HL-60 (cell line): Measurements from ENCODE around the gene LILRB2.
A peak's percentile ranks its signal among the peaks of the same experiment; 100 is the strongest.
"Not testable (repeated sequence)": the region's sequence is repeated elsewhere in the genome, so short reads cannot be mapped to it uniquely, and the experiment has no call there.

Experiments
- DNase-seq, 2 experiments: peaks; one replicate each; pipeline ENCODE4 v3.0.0-alpha.2; 2010 to 2020; ENCODE audit warnings: low read depth in 1 of 2, low spot score in 1 of 2
- H3K27ac ChIP-seq: fragments of 250-450 bp; sonication (Bioruptor Pico); replicated peaks from 2 replicates; pipeline ENCODE4 v1.5.1; 2020; ENCODE audit warnings: mild to moderate bottlenecking, moderate library complexity
- H3K27me3 ChIP-seq: fragments of 250-450 bp; sonication (Bioruptor Pico); 2 replicates; pipeline ENCODE4 v1.5.1; 2021; ENCODE audit warnings: mild to moderate bottlenecking, moderate library complexity; ENCODE audit not compliant: insufficient read depth, poor library complexity, severe bottlenecking
- H3K4me3 ChIP-seq: replicated peaks from 2 replicates; pipeline ENCODE4 v1.5.1; 2011; ENCODE audit warnings: mild to moderate bottlenecking, control low read depth, low read length; ENCODE audit not compliant: insufficient read depth
- GABPA ChIP-seq: IDR thresholded peaks from 2 replicates; pipeline ENCODE4 v1.6.1; 2012; ENCODE audit warnings: low read depth
- POLR2AphosphoS5 ChIP-seq: IDR thresholded peaks from 2 replicates; pipeline ENCODE4 v1.6.1; 2012; ENCODE audit warnings: low read depth
- SPI1 ChIP-seq: IDR thresholded peaks from 2 replicates; pipeline ENCODE4 v1.6.1; 2012; ENCODE audit warnings: low read depth, mild to moderate bottlenecking, borderline replicate concordance
- TF ChIP-seq, protein P1 (sequence below): IDR thresholded peaks from one replicate; pipeline ENCODE4 v1.5.1; 2011; ENCODE audit warnings: low read length, control low read depth, inconsistent platforms; ENCODE audit not compliant: insufficient read depth
- TF ChIP-seq, protein P2 (sequence below): IDR thresholded peaks from 2 replicates; pipeline ENCODE4 v1.6.1; 2012; ENCODE audit warnings: low read depth; ENCODE audit not compliant: insufficient replicate concordance

LILRB2 gene

DNA sequence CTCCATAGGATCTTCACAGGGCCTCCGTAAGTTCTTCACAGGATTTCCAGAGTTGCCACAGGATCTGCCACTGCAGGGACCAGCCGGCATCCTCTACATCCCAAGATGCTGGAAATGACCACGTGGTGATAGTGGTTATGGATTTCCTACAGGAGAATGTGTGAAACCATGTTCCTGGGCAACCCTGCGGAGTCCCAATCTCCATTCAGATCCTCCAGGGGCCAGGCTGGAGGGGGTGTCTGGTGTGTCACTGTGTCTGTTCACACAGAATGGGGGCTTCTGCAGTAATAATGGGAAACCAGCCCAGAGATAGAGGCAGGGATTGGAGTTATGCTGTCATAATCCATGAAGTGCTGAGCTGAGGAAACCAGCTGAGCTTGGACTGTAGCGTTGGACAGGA is 47.0 kb downstream of the LILRB2 start:
- no peak for DNase-seq
- Histone ChIP-seq H3K27me3 (peaks cover 2% of the 10 kb centered on the region), H3K27ac (no peak overlapping the region), H3K4me3 (no peak overlapping the region)
- TF ChIP-seq POLR2AphosphoS5 (no peak), SPI1 (no peak), GABPA (no peak)
- TF ChIP-seq, protein P1, sequence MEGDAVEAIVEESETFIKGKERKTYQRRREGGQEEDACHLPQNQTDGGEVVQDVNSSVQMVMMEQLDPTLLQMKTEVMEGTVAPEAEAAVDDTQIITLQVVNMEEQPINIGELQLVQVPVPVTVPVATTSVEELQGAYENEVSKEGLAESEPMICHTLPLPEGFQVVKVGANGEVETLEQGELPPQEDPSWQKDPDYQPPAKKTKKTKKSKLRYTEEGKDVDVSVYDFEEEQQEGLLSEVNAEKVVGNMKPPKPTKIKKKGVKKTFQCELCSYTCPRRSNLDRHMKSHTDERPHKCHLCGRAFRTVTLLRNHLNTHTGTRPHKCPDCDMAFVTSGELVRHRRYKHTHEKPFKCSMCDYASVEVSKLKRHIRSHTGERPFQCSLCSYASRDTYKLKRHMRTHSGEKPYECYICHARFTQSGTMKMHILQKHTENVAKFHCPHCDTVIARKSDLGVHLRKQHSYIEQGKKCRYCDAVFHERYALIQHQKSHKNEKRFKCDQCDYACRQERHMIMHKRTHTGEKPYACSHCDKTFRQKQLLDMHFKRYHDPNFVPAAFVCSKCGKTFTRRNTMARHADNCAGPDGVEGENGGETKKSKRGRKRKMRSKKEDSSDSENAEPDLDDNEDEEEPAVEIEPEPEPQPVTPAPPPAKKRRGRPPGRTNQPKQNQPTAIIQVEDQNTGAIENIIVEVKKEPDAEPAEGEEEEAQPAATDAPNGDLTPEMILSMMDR = no peak
- TF ChIP-seq, protein P2, sequence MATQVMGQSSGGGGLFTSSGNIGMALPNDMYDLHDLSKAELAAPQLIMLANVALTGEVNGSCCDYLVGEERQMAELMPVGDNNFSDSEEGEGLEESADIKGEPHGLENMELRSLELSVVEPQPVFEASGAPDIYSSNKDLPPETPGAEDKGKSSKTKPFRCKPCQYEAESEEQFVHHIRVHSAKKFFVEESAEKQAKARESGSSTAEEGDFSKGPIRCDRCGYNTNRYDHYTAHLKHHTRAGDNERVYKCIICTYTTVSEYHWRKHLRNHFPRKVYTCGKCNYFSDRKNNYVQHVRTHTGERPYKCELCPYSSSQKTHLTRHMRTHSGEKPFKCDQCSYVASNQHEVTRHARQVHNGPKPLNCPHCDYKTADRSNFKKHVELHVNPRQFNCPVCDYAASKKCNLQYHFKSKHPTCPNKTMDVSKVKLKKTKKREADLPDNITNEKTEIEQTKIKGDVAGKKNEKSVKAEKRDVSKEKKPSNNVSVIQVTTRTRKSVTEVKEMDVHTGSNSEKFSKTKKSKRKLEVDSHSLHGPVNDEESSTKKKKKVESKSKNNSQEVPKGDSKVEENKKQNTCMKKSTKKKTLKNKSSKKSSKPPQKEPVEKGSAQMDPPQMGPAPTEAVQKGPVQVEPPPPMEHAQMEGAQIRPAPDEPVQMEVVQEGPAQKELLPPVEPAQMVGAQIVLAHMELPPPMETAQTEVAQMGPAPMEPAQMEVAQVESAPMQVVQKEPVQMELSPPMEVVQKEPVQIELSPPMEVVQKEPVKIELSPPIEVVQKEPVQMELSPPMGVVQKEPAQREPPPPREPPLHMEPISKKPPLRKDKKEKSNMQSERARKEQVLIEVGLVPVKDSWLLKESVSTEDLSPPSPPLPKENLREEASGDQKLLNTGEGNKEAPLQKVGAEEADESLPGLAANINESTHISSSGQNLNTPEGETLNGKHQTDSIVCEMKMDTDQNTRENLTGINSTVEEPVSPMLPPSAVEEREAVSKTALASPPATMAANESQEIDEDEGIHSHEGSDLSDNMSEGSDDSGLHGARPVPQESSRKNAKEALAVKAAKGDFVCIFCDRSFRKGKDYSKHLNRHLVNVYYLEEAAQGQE = no peak

DNA sequence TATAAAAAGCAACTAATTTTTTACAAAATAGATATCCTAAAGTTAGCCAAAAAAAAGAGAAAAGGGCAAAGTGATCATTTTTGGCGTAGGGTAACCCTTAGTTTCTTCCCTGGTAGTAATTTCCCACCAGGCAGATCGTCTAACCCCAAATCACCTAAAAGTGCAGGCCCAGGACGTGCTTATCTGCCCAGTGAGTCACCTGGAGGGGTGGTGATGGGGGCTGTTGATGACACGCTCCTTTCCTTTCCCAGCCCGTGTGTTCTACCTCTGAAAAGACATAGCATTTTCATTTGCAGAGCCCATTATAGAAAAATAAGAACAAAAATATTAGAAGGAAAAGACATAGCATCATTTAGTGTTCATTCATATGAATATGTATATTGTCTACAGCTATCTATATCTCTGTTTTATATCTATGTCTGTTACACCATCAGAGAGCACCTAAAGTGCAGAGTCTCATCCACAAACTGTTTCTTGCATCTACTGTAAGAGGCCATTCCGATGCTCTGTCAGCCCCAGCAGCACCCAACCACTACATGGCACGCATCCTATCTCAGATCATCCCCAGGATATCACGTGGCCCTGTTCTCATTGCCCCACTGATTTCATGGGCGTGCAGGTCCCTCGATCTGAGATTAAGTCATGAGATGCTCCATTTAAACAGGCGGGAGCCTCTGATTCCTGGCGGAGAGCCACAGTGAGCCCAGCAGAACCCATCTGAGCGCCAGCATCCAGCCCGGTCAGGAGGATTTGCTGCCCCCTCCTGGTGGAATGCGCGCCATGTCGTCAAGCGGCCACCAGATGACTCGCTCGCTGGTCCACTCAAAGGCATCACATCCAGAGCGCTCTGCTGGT is 49.6 kb downstream of the LILRB2 start:
- TF ChIP-seq SPI1 (no peak), POLR2AphosphoS5 (no peak)
- TF ChIP-seq, protein P1 = peak; percentile 87
- H3K27ac ChIP-seq = no peak overlapping the region
- H3K4me3 ChIP-seq = no peak overlapping the region
- peak; percentile 71 to 78 for DNase-seq
- H3K27me3 ChIP-seq = peaks cover 2% of the 10 kb centered on the region

DNA sequence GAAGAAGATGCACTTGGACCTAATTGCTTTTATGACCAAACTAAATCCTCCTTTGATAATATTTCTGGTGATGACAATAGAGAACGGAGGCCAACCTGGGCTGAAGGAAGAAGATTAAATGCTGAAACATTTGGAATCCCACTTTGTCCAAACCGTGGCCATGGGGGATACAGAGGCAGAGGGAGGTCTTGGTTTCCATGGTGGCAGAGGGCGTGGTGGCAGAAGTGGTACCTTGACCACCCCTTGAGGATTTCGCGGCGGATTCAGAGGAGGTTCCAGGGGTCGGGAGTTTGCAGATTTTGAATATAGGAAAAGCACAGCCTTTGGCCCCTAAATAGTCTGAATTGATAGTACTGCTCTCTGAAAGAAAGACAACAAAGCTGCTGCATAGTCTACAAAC is 50.9 kb downstream of the LILRB2 start:
- no peak for DNase-seq
- no peak for TF ChIP-seq GABPA
- no peak for TF ChIP-seq POLR2AphosphoS5
- TF ChIP-seq, protein P2 = no peak
- no peak for TF ChIP-seq SPI1
- TF ChIP-seq, protein P1 = no peak
- Histone ChIP-seq H3K27ac (no peak overlapping the region), H3K4me3 (no peak overlapping the region), H3K27me3 (no peaks in the 10 kb centered on the region)

DNA sequence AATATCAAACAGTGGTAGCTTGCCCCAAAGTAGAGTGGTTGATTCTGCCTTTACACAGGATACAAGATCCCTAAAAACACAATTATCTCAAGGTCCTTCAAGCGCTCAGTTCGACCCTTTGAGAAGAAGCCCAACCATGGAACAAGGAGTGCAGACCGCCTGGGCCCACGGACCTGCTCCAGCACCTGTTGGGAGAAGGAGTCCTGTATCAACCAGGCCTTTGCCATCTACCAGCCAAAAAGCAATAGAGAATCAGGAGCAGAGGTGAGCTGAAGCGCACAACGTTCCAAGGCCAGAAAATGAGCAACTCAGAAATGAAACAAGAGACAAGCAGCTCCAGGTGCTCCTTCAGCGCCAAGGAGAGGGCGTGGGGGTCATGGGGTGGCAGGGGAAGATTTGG is 51.8 kb downstream of the LILRB2 start:
- Histone ChIP-seq H3K4me3 (no peak overlapping the region), H3K27ac (no peak overlapping the region), H3K27me3 (no peaks in the 10 kb centered on the region)
- no peak for DNase-seq
- TF ChIP-seq GABPA (no peak), POLR2AphosphoS5 (no peak), SPI1 (no peak)
- TF ChIP-seq, protein P1 = no peak
- TF ChIP-seq, protein P2 = no peak

DNA sequence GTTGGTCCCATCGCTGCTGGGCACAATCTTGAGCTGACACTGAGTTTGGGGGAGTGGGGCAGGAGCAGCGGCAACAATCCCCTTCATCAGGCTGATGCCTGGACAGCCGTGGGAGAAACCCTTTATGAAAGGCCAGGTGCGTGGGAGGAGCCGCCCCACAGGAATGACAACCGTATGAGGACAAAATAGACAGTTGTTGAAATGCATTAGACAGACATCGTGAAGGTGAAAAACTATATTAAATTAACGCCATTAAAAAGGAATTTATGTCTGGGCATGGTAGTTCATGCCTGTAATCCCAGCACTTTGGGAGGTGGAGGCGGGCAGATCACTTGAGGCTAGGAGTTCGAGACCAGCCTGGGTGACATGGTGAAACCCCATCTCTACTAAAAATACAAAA is 56.3 kb downstream of the LILRB2 start:
- not testable (repeated sequence) for H3K4me3 ChIP-seq, H3K27me3 ChIP-seq, H3K27ac ChIP-seq, DNase-seq
